K562 (cell line): ENCODE results near the gene CCNL1. TPM values are rescaled to one million over a fixed set of nuclear protein-coding genes. Genes with fewer than 3 reads are reported as not detected.

ENCODE experiments used
- ATF7 ChIP-seq: fragments of 450-650 bp; IDR thresholded peaks from 2 replicates; pipeline ENCODE4 v1.7.1; 2014; ENCODE audit warnings: mild to moderate bottlenecking, moderate library complexity
- BRD9 ChIP-seq: fragments of 450-650 bp; IDR thresholded peaks from 2 replicates; pipeline ENCODE4 v1.6.1; 2018; ENCODE audit warnings: low read depth; ENCODE audit not compliant: partially characterized antibody
- DMBX1 ChIP-seq: fragments of 250-450 bp; sonication (Bioruptor Pico); IDR thresholded peaks from 2 replicates; pipeline ENCODE4 v1.8.0; 2022; ENCODE audit warnings: inconsistent platforms, mild to moderate bottlenecking, moderate library complexity, borderline replicate concordance
- EGR1 ChIP-seq: fragments of 450-650 bp; conservative IDR thresholded peaks from 2 replicates; pipeline ENCODE4 v1.6.1; 2017; ENCODE audit warnings: mild to moderate bottlenecking
- HNRNPL ChIP-seq: fragments of 200-400 bp; formaldehyde crosslinking; IDR thresholded peaks from 2 replicates; pipeline ENCODE4 v1.6.1; 2017; ENCODE audit warnings: low read depth, mild to moderate bottlenecking, low read length
- KLF6 ChIP-seq: fragments of 250-450 bp; sonication (Bioruptor Pico); IDR thresholded peaks from 2 replicates; pipeline ENCODE4 v1.4.0; 2020; ENCODE audit warnings: mild to moderate bottlenecking, moderate library complexity, borderline replicate concordance
- NELFE ChIP-seq: IDR thresholded peaks from 2 replicates; pipeline ENCODE4 v1.6.1; 2011; ENCODE audit warnings: mild to moderate bottlenecking; ENCODE audit not compliant: insufficient read depth, insufficient read length
- NFIC ChIP-seq: fragments of 450-650 bp; IDR thresholded peaks from 2 replicates; pipeline ENCODE4 v1.6.1; 2017; ENCODE audit warnings: mild to moderate bottlenecking, inconsistent platforms
- NFYB ChIP-seq: IDR thresholded peaks from 2 replicates; pipeline ENCODE4 v1.6.1; 2011; ENCODE audit warnings: mild to moderate bottlenecking, moderate library complexity; ENCODE audit not compliant: insufficient read length; ENCODE audit errors: extremely low read depth
- NR2C1 ChIP-seq, 2 experiments: fragments of 450-650 bp; IDR thresholded peaks; 2 replicates each; pipeline ENCODE4 v1.6.1; 2017; ENCODE audit warnings: mild to moderate bottlenecking in 2 of 2, antibody characterized with exemption in 1 of 2, inconsistent platforms in 1 of 2, missing compliant biosample characterization in 1 of 2, missing genetic modification characterization in 1 of 2
- NUFIP1 ChIP-seq: fragments of 450-650 bp; IDR thresholded peaks from 2 replicates; pipeline ENCODE4 v1.6.1; 2018; ENCODE audit not compliant: partially characterized antibody
- PPARD ChIP-seq: fragments of 250-450 bp; sonication (Bioruptor Pico); IDR thresholded peaks from 2 replicates; pipeline ENCODE4 v1.8.0; 2022; ENCODE audit warnings: inconsistent platforms, mild to moderate bottlenecking, moderate library complexity
- RFX1 ChIP-seq: fragments of 450-650 bp; IDR thresholded peaks from 2 replicates; pipeline ENCODE4 v1.6.1; 2016; ENCODE audit warnings: mild to moderate bottlenecking, moderate library complexity
- RFX5 ChIP-seq: IDR thresholded peaks from 2 replicates; pipeline ENCODE4 v1.6.1; 2011; ENCODE audit warnings: low read depth, mild to moderate bottlenecking, improper control_type of control experiment, low read length
- SIX5 ChIP-seq, 2 experiments: IDR thresholded peaks; 2 replicates each; pipeline ENCODE4 v1.6.1; 2011; ENCODE audit warnings: low read length in 2 of 2, borderline replicate concordance in 1 of 2, low read depth in 1 of 2, mild to moderate bottlenecking in 1 of 2, moderate library complexity in 1 of 2; ENCODE audit not compliant: insufficient read depth in 1 of 2
- SP2 ChIP-seq: IDR thresholded peaks from 2 replicates; pipeline ENCODE4 v1.6.1; 2011; ENCODE audit warnings: mild to moderate bottlenecking, low read depth, low read length, moderate library complexity; ENCODE audit not compliant: poor library complexity, severe bottlenecking; ENCODE audit errors: extremely low read depth
- SRSF9 ChIP-seq: fragments of 200-400 bp; formaldehyde crosslinking; IDR thresholded peaks from 2 replicates; pipeline ENCODE4 v1.6.1; 2017; ENCODE audit warnings: low read depth, low read length, borderline replicate concordance
- YY1 ChIP-seq, 3 experiments: IDR thresholded peaks; 2 replicates each; pipeline ENCODE4 v1.6.1; 2011; ENCODE audit warnings: low read length in 2 of 3, mild to moderate bottlenecking in 2 of 3, moderate library complexity in 2 of 3, borderline replicate concordance in 1 of 3, control low read depth in 1 of 3, low read depth in 1 of 3; ENCODE audit not compliant: insufficient read depth in 3 of 3, insufficient replicate concordance in 2 of 3, control insufficient read depth in 1 of 3, insufficient read length in 1 of 3; ENCODE audit errors: extremely low read depth in 1 of 3
- ZFX ChIP-seq: sonication (generic); formaldehyde crosslinking; IDR thresholded peaks from 2 replicates; pipeline ENCODE4 v1.8.0; 2022; ENCODE audit warnings: mild to moderate bottlenecking, missing genetic modification reagents, moderate library complexity
- ZNF253 ChIP-seq: fragments of 250-450 bp; sonication (Bioruptor Pico); conservative IDR thresholded peaks from 2 replicates; pipeline ENCODE4 v1.6.1; 2021; ENCODE audit warnings: mild to moderate bottlenecking
- ZNF717 ChIP-seq: fragments of 250-450 bp; sonication (Bioruptor Pico); IDR thresholded peaks from 2 replicates; pipeline ENCODE4 v1.5.0; 2021
- ZNF830 ChIP-seq: fragments of 250-450 bp; sonication (Bioruptor Pico); IDR thresholded peaks from 2 replicates; pipeline ENCODE4 v1.5.0; 2021; ENCODE audit warnings: mild to moderate bottlenecking
- polyA plus RNA-seq, 8 experiments: library from polyadenylated mRNA; depleted of rRNA in 4 of 8; stranded (reverse) in 5 of 8; unstranded in 3 of 8; fragments of >200 nt; fragmentation: Nextera tagmentation in 2 of 8; fragmentation: Illumina TruSeq in 1 of 8; extraction: Ambion mirVana in 2 of 8; extraction: Trizol in 1 of 8; gene quantifications; 2 replicates each; pipeline versions ENCODE4 v1.2.1 to v1.2.3, GENCODE V29; 2011 to 2014; ENCODE audit warnings: inconsistent platforms in 1 of 8, missing spikeins in 1 of 8
- total RNA-seq, 7 experiments: library from RNA; depleted of rRNA in 6 of 7; stranded (reverse); fragments of >200 nt in 6 of 7; fragmentation: Illumina TruSeq in 2 of 7; extraction: Trizol in 2 of 7; gene quantifications; 2 replicates each; pipeline versions ENCODE4 v1.2.1 to v1.2.3, GENCODE V29; 2011 to 2021; ENCODE audit warnings: low replicate concordance in 1 of 7
- TF ChIP-seq, protein P1 (sequence below): sonication (generic); formaldehyde crosslinking; IDR thresholded peaks from 2 replicates; pipeline ENCODE4 v1.8.0; 2022; ENCODE audit warnings: missing genetic modification reagents, mild to moderate bottlenecking, moderate library complexity, borderline replicate concordance
- TF ChIP-seq, protein P2 (sequence below): fragments of 200-800 bp; sonication (Bioruptor generic); IDR thresholded peaks from 2 replicates; pipeline ENCODE4 v1.6.1; 2017; ENCODE audit warnings: missing genetic modification characterization, missing compliant biosample characterization

CCNL1 gene
- total and polyA plus RNA-seq, 9 of the 15 experiments (the other 6 are each of a cell fraction or from before 2014, with no cell fraction given): 16.1 to 186 (median 132) TPM

DNA sequence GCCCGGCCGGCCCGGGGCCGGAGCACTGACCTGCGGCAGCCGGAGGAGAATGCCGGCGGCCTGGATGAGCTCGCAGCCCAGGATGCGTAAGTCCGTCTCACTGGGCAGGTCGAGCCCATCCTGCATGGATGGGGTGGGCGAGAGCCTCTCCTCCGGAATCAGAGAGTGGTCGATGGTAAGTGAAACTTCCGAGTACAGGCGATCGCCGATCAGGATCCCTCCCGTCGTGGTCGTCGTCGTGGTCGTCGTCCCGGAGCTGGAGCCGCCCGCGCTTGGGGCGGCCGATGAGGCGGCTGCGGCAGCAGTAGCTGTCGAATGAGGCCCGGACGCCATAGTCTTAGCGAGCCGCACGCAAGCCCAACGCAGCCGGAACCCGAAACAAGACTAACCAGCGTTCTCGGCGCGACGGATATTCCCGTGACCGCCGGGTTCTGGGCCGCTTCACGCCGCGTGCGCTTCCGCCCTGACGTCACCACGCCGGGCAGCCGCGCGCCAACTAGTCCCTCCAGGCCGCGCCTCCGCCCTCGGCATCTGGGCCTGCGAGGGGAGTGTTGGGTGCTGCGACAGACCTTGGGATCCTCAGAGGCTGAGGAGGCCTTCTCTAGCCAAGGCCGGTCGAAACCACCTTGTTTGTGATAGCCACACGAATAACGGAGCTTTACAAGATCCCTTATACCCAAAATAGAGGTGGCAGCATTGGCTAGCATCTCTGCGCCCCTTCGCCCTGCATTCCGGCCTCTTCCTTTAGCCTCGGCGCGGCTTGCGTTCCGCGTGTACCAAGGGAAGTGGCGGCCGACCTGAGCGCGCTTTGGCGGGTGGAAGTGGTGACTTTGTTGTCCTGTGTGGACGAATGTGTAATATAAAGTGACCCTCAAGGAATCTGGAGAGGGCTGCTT is at the start of gene CCNL1 (continued):
- TF ChIP-seq HNRNPL (peak; percentile 92), ATF7 (peak; percentile 99), RFX1 (no peak), RFX5 (no peak; the same call in 1 of the 2 replicates), SP2 (no peak), NUFIP1 (peak; percentile 73), NFIC (peak; percentile 74), NR2C1 (IDR thresholded peaks at IDR 0.05) (no peak), NR2C1 (tag; IDR thresholded peaks at IDR 0.05) (no peak), ZNF253 (CRISPR knock-in tag) (no peak), SRSF9 (no peak), PPARD (CRISPR knock-in tag) (no peak), NELFE (peak; percentile 60), ZNF830 (CRISPR knock-in tag) (peak; percentile 83), EGR1 (peak; percentile 83), SIX5 (IDR thresholded peaks at IDR 0.05; ENCODE audit: borderline replicate concordance in 1 of 2, insufficient read depth in 1 of 2, low read depth in 1 of 2, low read length in 2 of 2) (peak in 1 of 2 experiments; percentile 15; a peak in 1 of 4 replicates), BRD9 (peak; percentile 76), NFYB (no peak), YY1 (IDR thresholded peaks at IDR 0.05; ENCODE audit: borderline replicate concordance in 1 of 3, control insufficient read depth in 1 of 3, extremely low read depth in 1 of 3, insufficient read depth in 3 of 3, insufficient read length in 1 of 3, insufficient replicate concordance in 2 of 3, low read depth in 1 of 3, low read length in 2 of 3) (peak; percentile 43 to 92 (median 88)), KLF6 (peak; percentile 72; the same call in 1 of the 2 replicates), DMBX1 (CRISPR knock-in tag) (no peak; the same call in 1 of the 2 replicates), ZFX (peak; percentile 100), ZNF717 (CRISPR knock-in tag) (no peak)
- TF ChIP-seq, protein P1, sequence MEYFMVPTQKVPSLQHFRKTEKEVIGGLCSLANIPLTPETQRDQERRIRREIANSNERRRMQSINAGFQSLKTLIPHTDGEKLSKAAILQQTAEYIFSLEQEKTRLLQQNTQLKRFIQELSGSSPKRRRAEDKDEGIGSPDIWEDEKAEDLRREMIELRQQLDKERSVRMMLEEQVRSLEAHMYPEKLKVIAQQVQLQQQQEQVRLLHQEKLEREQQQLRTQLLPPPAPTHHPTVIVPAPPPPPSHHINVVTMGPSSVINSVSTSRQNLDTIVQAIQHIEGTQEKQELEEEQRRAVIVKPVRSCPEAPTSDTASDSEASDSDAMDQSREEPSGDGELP (CRISPR knock-in tag): peak; percentile 97
- TF ChIP-seq, protein P2, sequence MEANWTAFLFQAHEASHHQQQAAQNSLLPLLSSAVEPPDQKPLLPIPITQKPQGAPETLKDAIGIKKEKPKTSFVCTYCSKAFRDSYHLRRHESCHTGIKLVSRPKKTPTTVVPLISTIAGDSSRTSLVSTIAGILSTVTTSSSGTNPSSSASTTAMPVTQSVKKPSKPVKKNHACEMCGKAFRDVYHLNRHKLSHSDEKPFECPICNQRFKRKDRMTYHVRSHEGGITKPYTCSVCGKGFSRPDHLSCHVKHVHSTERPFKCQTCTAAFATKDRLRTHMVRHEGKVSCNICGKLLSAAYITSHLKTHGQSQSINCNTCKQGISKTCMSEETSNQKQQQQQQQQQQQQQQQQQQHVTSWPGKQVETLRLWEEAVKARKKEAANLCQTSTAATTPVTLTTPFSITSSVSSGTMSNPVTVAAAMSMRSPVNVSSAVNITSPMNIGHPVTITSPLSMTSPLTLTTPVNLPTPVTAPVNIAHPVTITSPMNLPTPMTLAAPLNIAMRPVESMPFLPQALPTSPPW (CRISPR knock-in tag): peak; percentile 67
